Thyroid gland (tissue), 4 donors: Measurements from ENCODE around the gene COX10. TPM values are rescaled to one million over a fixed set of nuclear protein-coding genes. Genes with fewer than 3 reads are reported as not detected.

Experiments
- DNase-seq, 2 donors: peaks; one replicate each; pipeline ENCODE4 v3.0.0-alpha.2; 2019
- H3K27ac ChIP-seq, 3 donors: fragments of 200-600 bp; sonication (generic); 1 replicate in 2 of 3; 2 replicates in 1 of 3; pipeline ENCODE4 v1.5.1; 2016 to 2019; ENCODE audit warnings: mild to moderate bottlenecking in 1 of 3, moderate library complexity in 1 of 3
- H3K27me3 ChIP-seq: fragments of 200-600 bp; sonication (generic); one replicate; pipeline ENCODE4 v1.5.1; 2019
- H3K36me3 ChIP-seq, 2 donors: fragments of 200-600 bp; sonication (generic); one replicate each; pipeline ENCODE4 v1.5.1; 2016 to 2019
- H3K4me1 ChIP-seq, 2 donors: fragments of 200-600 bp; sonication (generic); one replicate each; pipeline ENCODE4 v1.5.1; 2017 to 2019
- H3K4me3 ChIP-seq, 3 donors: fragments of 200-600 bp; sonication (generic); replicated peaks in 1 of 3; 1 replicate in 2 of 3; 2 replicates in 1 of 3; pipeline ENCODE4 v1.5.1; 2016; ENCODE audit warnings: mild to moderate bottlenecking in 1 of 3
- H3K9me3 ChIP-seq: fragments of 200-600 bp; sonication (generic); one replicate; pipeline ENCODE4 v1.5.1; 2017
- POLR2A ChIP-seq, 2 donors: fragments of 450-650 bp; IDR thresholded peaks; one replicate each; pipeline ENCODE4 v1.6.1; 2017; ENCODE audit warnings: antibody characterized with exemption in 2 of 2, mild to moderate bottlenecking in 2 of 2, moderate library complexity in 1 of 2
- WGBS, 2 donors: methylation state at CpG; one replicate each; pipeline ENCODE4 v1.1.5; 2017; 5-methylcytosine and 5-hydroxymethylcytosine counted together
- intact Hi-C: fragments of 100-400 bp; cut with DNase I; formaldehyde crosslinking; loops from one replicate; pipeline ENCODE4 v1.15.1; 2023
- total RNA-seq, 4 donors: library from RNA; depleted of rRNA; stranded (reverse); fragments of >200 nt; gene quantifications; one replicate each; pipeline ENCODE4 v1.2.3, GENCODE V29; 2016
- TF ChIP-seq, protein P1 (sequence below), 6 experiments: fragments of 200-600 bp in 3 of 6; fragments of 450-650 bp in 3 of 6; sonication (generic) in 3 of 6; IDR thresholded peaks; one replicate each; pipeline ENCODE4 v1.5.1; 2016 to 2019; ENCODE audit warnings: antibody characterized with exemption in 6 of 6, mild to moderate bottlenecking in 2 of 6, inconsistent platforms in 1 of 6, moderate library complexity in 1 of 6

COX10 gene
- total RNA-seq, 4 donors from 2014 or later: 33.1 to 43.5 (median 34.5) TPM

DNA sequence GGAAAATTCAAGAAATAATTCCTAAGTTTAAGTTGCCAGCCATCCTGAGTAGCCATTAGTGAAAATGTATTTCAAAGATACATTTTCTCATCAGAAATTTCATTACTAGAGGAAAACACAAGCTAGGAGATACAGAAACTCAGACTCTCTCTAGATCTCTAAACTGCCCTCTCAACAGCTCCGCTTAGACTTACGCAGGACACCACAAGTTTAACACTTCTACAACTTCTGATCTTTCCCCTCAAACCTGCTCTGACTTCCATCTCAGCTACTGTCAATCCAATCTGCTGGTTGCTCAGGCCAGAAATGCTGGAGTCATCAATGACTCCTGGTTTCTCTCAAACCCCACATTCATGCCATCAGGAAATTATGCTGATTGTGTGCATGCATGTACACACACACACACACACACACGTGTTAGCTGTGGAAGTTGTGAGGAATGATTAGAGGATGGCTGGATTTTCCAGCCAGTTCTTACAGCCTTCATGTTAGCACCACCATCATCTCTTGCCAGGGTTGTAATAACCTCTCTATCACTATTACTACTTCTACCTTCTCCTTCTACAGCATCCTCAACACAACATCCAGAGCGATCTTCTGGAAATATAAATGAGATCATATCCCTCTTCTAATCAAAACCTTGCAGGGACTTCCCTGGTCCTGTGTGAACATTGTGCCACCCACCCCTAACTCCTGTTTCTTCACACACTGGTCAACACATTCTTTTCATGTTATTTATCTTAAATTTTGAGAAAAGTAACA, 47.1 kb downstream of the COX10 start:
- intact Hi-C loops: no loop called here

DNA sequence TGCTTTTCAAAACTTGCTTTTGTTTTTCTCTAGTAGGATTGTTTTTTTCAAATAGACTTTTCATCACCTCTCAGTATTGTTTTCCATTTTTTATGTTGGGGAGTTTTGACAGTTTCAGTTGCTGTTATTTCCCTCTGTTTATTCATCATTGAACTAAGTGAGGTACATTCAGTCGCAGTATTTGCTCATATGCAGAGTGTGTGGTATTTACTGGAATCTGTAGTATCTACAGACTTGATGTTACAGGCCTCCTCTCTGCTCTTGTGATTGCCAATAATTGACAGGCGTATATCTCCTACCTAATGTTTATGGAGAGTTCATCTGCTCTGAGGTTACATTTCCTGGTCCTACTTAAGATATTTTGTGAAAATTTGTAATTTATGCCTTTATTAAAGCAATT, 49.6 kb downstream of the COX10 start:
- Histone ChIP-seq H3K4me3 (no peak overlapping the region), H3K27me3 (no peaks in the 10 kb centered on the region), H3K9me3 (no peaks in the 10 kb centered on the region), H3K27ac (no peak overlapping the region), H3K36me3 (no peaks in the 10 kb centered on the region), H3K4me1 (no peaks in the 10 kb centered on the region)
- DNase-seq: no peak
- no peak for TF ChIP-seq POLR2A (IDR thresholded peaks at IDR 0.05)
- TF ChIP-seq, protein P1, sequence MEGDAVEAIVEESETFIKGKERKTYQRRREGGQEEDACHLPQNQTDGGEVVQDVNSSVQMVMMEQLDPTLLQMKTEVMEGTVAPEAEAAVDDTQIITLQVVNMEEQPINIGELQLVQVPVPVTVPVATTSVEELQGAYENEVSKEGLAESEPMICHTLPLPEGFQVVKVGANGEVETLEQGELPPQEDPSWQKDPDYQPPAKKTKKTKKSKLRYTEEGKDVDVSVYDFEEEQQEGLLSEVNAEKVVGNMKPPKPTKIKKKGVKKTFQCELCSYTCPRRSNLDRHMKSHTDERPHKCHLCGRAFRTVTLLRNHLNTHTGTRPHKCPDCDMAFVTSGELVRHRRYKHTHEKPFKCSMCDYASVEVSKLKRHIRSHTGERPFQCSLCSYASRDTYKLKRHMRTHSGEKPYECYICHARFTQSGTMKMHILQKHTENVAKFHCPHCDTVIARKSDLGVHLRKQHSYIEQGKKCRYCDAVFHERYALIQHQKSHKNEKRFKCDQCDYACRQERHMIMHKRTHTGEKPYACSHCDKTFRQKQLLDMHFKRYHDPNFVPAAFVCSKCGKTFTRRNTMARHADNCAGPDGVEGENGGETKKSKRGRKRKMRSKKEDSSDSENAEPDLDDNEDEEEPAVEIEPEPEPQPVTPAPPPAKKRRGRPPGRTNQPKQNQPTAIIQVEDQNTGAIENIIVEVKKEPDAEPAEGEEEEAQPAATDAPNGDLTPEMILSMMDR (IDR thresholded peaks at IDR 0.05): no peak
- intact Hi-C loops: no loop called here
- 94 to 97% methylated on average over 2 of the region's 2 CpGs for WGBS, 2 donors

More for the DNA sequence above, 47.1 kb downstream of the COX10 start:
- TF ChIP-seq POLR2A (IDR thresholded peaks at IDR 0.05): no peak
- TF ChIP-seq, protein P1 (IDR thresholded peaks at IDR 0.05): no peak
- no peak for DNase-seq
- Histone ChIP-seq H3K4me3 (no peak overlapping the region), H3K36me3 (no peaks in the 10 kb centered on the region), H3K9me3 (no peaks in the 10 kb centered on the region), H3K4me1 (no peaks in the 10 kb centered on the region), H3K27ac (no peak overlapping the region), H3K27me3 (no peaks in the 10 kb centered on the region)
- WGBS, 2 donors: 91 to 97% methylated on average over 4 of the region's 4 CpGs

DNA sequence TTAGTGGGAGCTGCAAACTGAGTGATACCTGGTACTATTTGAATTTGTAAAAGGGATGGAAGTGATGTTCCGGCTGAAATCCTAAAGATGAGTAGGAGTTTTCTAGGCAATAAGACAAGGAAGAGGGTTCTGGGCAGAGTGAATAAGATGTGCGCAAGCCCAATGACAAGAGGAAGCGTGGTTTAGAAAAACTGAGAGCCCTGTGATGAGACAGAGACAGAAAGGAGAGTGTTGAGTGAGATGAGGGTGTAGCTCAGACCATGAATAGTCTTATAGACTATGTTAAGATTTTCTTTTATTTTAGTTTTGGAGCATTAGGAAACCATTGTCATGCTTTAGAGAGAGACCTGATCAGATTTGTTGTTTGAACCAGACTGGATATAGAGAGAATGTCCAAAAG, 50.2 kb downstream of the COX10 start:
- Histone ChIP-seq H3K9me3 (no peaks in the 10 kb centered on the region), H3K4me1 (no peaks in the 10 kb centered on the region), H3K36me3 (no peaks in the 10 kb centered on the region), H3K4me3 (no peak overlapping the region), H3K27me3 (no peaks in the 10 kb centered on the region), H3K27ac (no peak overlapping the region)
- no peak for DNase-seq
- intact Hi-C loops: no loop called here
- TF ChIP-seq, protein P1 (IDR thresholded peaks at IDR 0.05): no peak
- TF ChIP-seq POLR2A (IDR thresholded peaks at IDR 0.05): no peak
- WGBS, 2 donors: 94 to 98% methylated on average over 3 of the region's 3 CpGs

DNA sequence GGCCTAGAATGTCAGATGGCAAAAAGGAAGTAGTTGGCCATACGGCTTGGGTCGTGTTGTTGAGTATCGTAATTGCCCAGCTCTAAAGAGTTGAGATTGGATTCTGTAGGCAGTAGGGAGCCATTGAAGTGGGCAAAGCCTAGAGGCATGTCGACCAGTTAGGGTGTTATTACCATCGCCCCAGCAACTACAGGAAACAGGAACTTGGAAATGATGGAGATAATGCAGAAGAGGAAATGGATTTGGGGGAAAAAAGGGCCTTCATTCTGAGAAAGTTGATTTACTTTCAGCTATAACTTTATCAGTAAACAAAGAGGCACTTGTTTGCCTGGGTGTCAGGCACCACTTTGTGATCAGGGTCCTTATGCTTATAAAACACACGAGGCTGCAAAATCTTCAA, 52.6 kb downstream of the COX10 start:
- intact Hi-C loops: no loop called here
- WGBS, 2 donors: 86 to 90% methylated on average over 6 of the region's 6 CpGs
- H3K27me3 ChIP-seq: no peaks in the 10 kb centered on the region

More for the DNA sequence above, 52.6 kb downstream of the COX10 start:
- no peak for TF ChIP-seq POLR2A (IDR thresholded peaks at IDR 0.05)
- TF ChIP-seq, protein P1 (IDR thresholded peaks at IDR 0.05): no peak
- H3K36me3 ChIP-seq: no peaks in the 10 kb centered on the region
- no peaks in the 10 kb centered on the region for H3K4me1 ChIP-seq
- no peaks in the 10 kb centered on the region for H3K9me3 ChIP-seq
- H3K27ac ChIP-seq: no peak overlapping the region
- no peak overlapping the region for H3K4me3 ChIP-seq
- no peak for DNase-seq
